ENCODE results near the gene MTMR2. TPM values are rescaled to one million over a fixed set of nuclear protein-coding genes. Genes with fewer than 3 reads are reported as not detected.

Gene MTMR2
- polyA plus RNA-seq, 1 of the 3 experiments (the other 2 are of a cell fraction) = 8.6 TPM

DNA sequence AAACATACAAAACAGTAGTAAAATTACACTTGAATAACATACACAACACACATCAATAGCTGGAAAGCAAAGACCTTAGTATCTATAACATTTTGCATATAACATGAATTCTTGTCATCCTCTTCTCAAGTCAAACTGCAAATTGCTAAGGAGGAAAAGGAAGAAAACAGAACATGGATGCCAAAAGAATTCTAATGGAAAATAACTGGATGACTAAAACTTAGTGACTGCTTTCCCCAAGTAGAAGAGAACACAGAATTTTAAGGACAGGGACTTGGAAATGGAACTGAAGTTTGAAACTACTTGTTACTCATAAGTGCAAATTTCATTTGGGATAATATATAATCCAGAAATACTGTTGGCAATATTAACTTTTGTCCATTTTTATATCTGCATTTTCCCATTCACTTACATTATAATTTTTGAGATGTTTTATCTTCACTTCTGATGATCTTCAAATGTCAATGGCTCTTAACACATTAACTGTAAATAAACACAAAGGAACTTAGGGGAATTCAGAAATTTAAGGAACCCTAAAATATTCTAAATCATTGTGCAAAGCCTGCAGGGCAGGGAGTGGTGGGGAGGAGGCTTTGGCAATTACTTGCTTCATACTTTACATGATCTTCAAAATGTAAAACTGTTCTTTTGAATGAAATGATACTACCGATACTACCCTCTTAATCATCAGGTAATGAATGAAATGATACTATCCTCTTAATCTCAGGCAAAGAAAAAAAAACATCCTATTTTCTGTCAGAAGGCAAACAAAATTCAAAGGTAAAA, 9.9 kb downstream of the MTMR2 start:
- WGBS (ENCODE audit: low lambda C conversion rate) = 97% methylated on average over 1 of the region's 1 CpG
- Histone ChIP-seq H2AFZ (ENCODE audit: low read depth) (no peak overlapping the region), H4K20me1 (ENCODE audit: insufficient read depth) (no peaks in the 10 kb centered on the region), H3K36me3 (replicated peaks in 1 of 2; ENCODE audit: control insufficient read depth in 1 of 2, insufficient read depth in 2 of 2, low read length in 1 of 2) (peaks cover 7 to 16% of the 10 kb centered on the region in 2 experiments), H3K9me3 (no peaks in the 10 kb centered on the region), H3K27me3 (ENCODE audit: insufficient read depth) (no peaks in the 10 kb centered on the region), H3K4me1 (ENCODE audit: control insufficient read depth in 1 of 2, insufficient read depth in 2 of 2, low read depth in 1 of 2, low read length in 1 of 2) (peaks cover 5 to 20% of the 10 kb centered on the region in 2 experiments; a peak in 3 of 4 replicates), H3F3A (replicated peaks; ENCODE audit: insufficient read depth) (peaks cover 14% of the 10 kb centered on the region), H3K9ac (no peak overlapping the region), H3K9me2 (no peaks in the 10 kb centered on the region), H3K4me2 (no peak overlapping the region), H3K4me3 (ENCODE audit: low read depth in 2 of 2, low read length in 1 of 2) (no peak overlapping the region), H3K27ac (ENCODE audit: low read depth in 2 of 2, low read length in 1 of 2) (peak overlapping the region in 1 of 2 experiments; percentile 31; a peak in 1 of 4 replicates), H3K79me2 (ENCODE audit: insufficient read depth) (peaks cover 91% of the 10 kb centered on the region)
- TF ChIP-seq, protein P1, sequence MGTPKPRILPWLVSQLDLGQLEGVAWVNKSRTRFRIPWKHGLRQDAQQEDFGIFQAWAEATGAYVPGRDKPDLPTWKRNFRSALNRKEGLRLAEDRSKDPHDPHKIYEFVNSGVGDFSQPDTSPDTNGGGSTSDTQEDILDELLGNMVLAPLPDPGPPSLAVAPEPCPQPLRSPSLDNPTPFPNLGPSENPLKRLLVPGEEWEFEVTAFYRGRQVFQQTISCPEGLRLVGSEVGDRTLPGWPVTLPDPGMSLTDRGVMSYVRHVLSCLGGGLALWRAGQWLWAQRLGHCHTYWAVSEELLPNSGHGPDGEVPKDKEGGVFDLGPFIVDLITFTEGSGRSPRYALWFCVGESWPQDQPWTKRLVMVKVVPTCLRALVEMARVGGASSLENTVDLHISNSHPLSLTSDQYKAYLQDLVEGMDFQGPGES (IDR thresholded peaks at IDR 0.05; ENCODE audit: low read depth, low read length) = no peak
- TF ChIP-seq, protein P2, sequence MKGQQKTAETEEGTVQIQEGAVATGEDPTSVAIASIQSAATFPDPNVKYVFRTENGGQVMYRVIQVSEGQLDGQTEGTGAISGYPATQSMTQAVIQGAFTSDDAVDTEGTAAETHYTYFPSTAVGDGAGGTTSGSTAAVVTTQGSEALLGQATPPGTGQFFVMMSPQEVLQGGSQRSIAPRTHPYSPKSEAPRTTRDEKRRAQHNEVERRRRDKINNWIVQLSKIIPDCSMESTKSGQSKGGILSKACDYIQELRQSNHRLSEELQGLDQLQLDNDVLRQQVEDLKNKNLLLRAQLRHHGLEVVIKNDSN (IDR thresholded peaks at IDR 0.05; ENCODE audit: borderline replicate concordance, low read depth) = no peak
- TF ChIP-seq CHD2 (IDR thresholded peaks at IDR 0.05; ENCODE audit: low read length, partially characterized antibody) (no peak), FOXM1 (IDR thresholded peaks at IDR 0.05; ENCODE audit: low read depth) (no peak), YY1 (IDR thresholded peaks at IDR 0.05; ENCODE audit: low read depth) (no peak), EP300 (IDR thresholded peaks at IDR 0.05; ENCODE audit: borderline replicate concordance in 1 of 2, low read depth in 1 of 2, low read length in 1 of 2) (no peak), RXRA (IDR thresholded peaks at IDR 0.05; ENCODE audit: borderline replicate concordance, low read depth) (no peak)
- no peak for DNase-seq
- CTCF ChIA-PET = no interaction called here
- POLR2A ChIA-PET = no interaction called here

DNA sequence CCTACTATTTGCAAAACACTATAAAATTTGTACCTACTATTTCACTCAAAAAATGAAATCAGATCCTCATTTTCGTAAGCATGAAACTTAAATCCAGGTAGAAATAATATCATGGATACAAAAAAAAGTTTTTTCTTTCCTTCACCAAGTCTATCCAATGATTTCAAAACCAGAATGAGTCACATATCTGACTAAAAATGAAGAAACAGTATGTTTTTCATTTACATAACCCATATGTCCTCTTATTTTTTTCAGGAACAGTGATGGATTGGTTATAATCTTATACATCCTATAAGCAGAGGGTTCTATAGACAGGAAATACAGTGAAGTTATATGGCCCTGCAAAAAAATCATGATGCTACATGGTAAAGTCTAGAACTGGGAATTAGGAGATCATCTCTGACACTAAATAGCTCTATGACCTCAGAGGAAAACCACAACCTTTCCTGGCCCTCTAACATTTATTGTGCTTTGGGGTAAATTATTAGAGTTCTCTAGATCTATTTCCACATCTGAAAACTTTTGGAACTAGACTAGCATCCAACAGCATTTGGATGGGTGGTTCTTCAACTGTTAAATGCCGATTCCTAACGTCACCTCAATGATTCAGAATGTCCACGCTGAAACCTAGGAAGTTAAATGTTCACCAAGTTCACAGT, 10.9 kb downstream of the MTMR2 start:
- H3K27ac ChIP-seq (ENCODE audit: low read depth in 2 of 2, low read length in 1 of 2) = peak overlapping the region in 1 of 2 experiments; percentile 31; a peak in 2 of 4 replicates
- peaks cover 91% of the 10 kb centered on the region for H3K79me2 ChIP-seq (ENCODE audit: insufficient read depth)
- H4K20me1 ChIP-seq (ENCODE audit: insufficient read depth) = no peaks in the 10 kb centered on the region

More for the DNA sequence above, 10.9 kb downstream of the MTMR2 start:
- POLR2A ChIA-PET = no interaction called here
- CTCF ChIA-PET = no interaction called here
- Histone ChIP-seq H3K27me3 (ENCODE audit: insufficient read depth) (no peaks in the 10 kb centered on the region), H3K4me3 (ENCODE audit: low read depth in 2 of 2, low read length in 1 of 2) (no peak overlapping the region), H3K9me3 (no peaks in the 10 kb centered on the region), H2AFZ (ENCODE audit: low read depth) (no peak overlapping the region), H3K4me2 (no peak overlapping the region), H3F3A (replicated peaks; ENCODE audit: insufficient read depth) (peaks cover 20% of the 10 kb centered on the region), H3K9ac (no peak overlapping the region), H3K4me1 (ENCODE audit: control insufficient read depth in 1 of 2, insufficient read depth in 2 of 2, low read depth in 1 of 2, low read length in 1 of 2) (peaks cover 5 to 21% of the 10 kb centered on the region in 2 experiments; a peak in 3 of 4 replicates), H3K9me2 (no peaks in the 10 kb centered on the region), H3K36me3 (replicated peaks in 1 of 2; ENCODE audit: control insufficient read depth in 1 of 2, insufficient read depth in 2 of 2, low read length in 1 of 2) (peaks cover 7 to 17% of the 10 kb centered on the region in 2 experiments)
- no peak for DNase-seq
- TF ChIP-seq NRF1 (IDR thresholded peaks at IDR 0.05; ENCODE audit: low read depth, low read length) = no peak
- no peak for TF ChIP-seq GABPA (IDR thresholded peaks at IDR 0.05; ENCODE audit: low read depth)
- no peak for TF ChIP-seq RAD21 (IDR thresholded peaks at IDR 0.05; ENCODE audit: low read length)
- TF ChIP-seq MXI1 (IDR thresholded peaks at IDR 0.05; ENCODE audit: low read depth, low read length) = no peak
- TF ChIP-seq TCF12 (IDR thresholded peaks at IDR 0.05) = 0 out of 2 replicates have a peak, but pooled peaks have one; percentile 17
- TF ChIP-seq RFX5 (IDR thresholded peaks at IDR 0.05; ENCODE audit: low read length) = no peak
- no peak for TF ChIP-seq SIN3A (IDR thresholded peaks at IDR 0.05; ENCODE audit: borderline replicate concordance, low read depth, low read length)
- peak; percentile 35; the same call in 1 of the 2 replicates for TF ChIP-seq JUND (IDR thresholded peaks at IDR 0.05)
- peak; percentile 14; the same call in 1 of the 2 replicates for TF ChIP-seq FOSL2 (IDR thresholded peaks at IDR 0.05; ENCODE audit: borderline replicate concordance, low read depth)
- 82% methylated on average over 4 of the region's 4 CpGs for WGBS (ENCODE audit: low lambda C conversion rate)
